ENCODE results near the gene KPNA6. TPM values are rescaled to one million over a fixed set of nuclear protein-coding genes. Genes with fewer than 3 reads are reported as not detected.

Gene KPNA6
- total and polyA plus RNA-seq, 2 of the 13 experiments (the other 11 are each of a cell fraction or from before 2014, with no cell fraction given): 22.0 to 47.5 TPM

GRCh38 chr1:32072622-32073298, 35.1 kb upstream of the KPNA6 start, which contains the start of gene TMEM39B (continued):
- TF ChIP-seq ZNF33B (CRISPR knock-in tag; IDR thresholded peaks at IDR 0.05): peak; percentile 66; the same call in 1 of the 2 replicates
- TF ChIP-seq ARID4A (CRISPR knock-in tag; IDR thresholded peaks at IDR 0.05; ENCODE audit: borderline replicate concordance): peak; percentile 92
- TF ChIP-seq ZFYVE20 (CRISPR knock-in tag; IDR thresholded peaks at IDR 0.05; ENCODE audit: borderline replicate concordance, low read depth): no peak
- peak; percentile 78 for TF ChIP-seq ZNF639 (CRISPR knock-in tag; conservative IDR thresholded peaks at IDR 0.05)
- TF ChIP-seq ZXDC (CRISPR knock-in tag; IDR thresholded peaks at IDR 0.05): no peak
- 0 out of 2 replicates have a peak, but pooled peaks have one; percentile 27 for TF ChIP-seq ZNF430 (CRISPR knock-in tag; IDR thresholded peaks at IDR 0.05)
- TF ChIP-seq PRPF4 (IDR thresholded peaks at IDR 0.05; ENCODE audit: low read depth, low read length, poor library complexity, severe bottlenecking): no peak
- TF ChIP-seq MAFF (IDR thresholded peaks at IDR 0.05; ENCODE audit: low read depth, low read length): no peak
- TF ChIP-seq ZNF251 (CRISPR knock-in tag; IDR thresholded peaks at IDR 0.05): no peak
- TF ChIP-seq SMAD9 (CRISPR knock-in tag; IDR thresholded peaks at IDR 0.05): no peak; the same call in 1 of the 2 replicates
- TF ChIP-seq KAT7 (CRISPR knock-in tag; IDR thresholded peaks at IDR 0.05; ENCODE audit: borderline replicate concordance): peak; percentile 44; the same call in 1 of the 2 replicates
- TF ChIP-seq PRDM4 (CRISPR knock-in tag; IDR thresholded peaks at IDR 0.05; ENCODE audit: borderline replicate concordance): no peak
- TF ChIP-seq ZNF629 (CRISPR knock-in tag; conservative IDR thresholded peaks at IDR 0.05): no peak
- no peak for TF ChIP-seq ZFP36L2 (CRISPR knock-in tag; IDR thresholded peaks at IDR 0.05)
- TF ChIP-seq KDM2A (CRISPR knock-in tag; IDR thresholded peaks at IDR 0.05; ENCODE audit: borderline replicate concordance, low read depth): peak; percentile 60; the same call in 1 of the 2 replicates
- no peak for TF ChIP-seq NR2F6 (IDR thresholded peaks at IDR 0.05)
- TF ChIP-seq NR2F6 (CRISPR knock-in tag; IDR thresholded peaks at IDR 0.05): 0 out of 2 replicates have a peak, but pooled peaks have one; percentile 12
- no peak for TF ChIP-seq ZBTB21 (CRISPR knock-in tag; IDR thresholded peaks at IDR 0.05)
